WI38 (cell line): ENCODE measurements around the gene PAIP2.

Experiments used
- H3K4me3 ChIP-seq: 2 replicates; pipeline ENCODE4 v1.5.1; 2011; ENCODE audit warnings: low read depth, mild to moderate bottlenecking, control low read depth, low read length
- TF ChIP-seq, protein P1 (sequence below): IDR thresholded peaks from 2 replicates; pipeline ENCODE4 v1.5.1; 2012; ENCODE audit warnings: low read depth, mild to moderate bottlenecking, control low read depth, low read length

Gene PAIP2, protein sequence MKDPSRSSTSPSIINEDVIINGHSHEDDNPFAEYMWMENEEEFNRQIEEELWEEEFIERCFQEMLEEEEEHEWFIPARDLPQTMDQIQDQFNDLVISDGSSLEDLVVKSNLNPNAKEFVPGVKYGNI

DNA sequence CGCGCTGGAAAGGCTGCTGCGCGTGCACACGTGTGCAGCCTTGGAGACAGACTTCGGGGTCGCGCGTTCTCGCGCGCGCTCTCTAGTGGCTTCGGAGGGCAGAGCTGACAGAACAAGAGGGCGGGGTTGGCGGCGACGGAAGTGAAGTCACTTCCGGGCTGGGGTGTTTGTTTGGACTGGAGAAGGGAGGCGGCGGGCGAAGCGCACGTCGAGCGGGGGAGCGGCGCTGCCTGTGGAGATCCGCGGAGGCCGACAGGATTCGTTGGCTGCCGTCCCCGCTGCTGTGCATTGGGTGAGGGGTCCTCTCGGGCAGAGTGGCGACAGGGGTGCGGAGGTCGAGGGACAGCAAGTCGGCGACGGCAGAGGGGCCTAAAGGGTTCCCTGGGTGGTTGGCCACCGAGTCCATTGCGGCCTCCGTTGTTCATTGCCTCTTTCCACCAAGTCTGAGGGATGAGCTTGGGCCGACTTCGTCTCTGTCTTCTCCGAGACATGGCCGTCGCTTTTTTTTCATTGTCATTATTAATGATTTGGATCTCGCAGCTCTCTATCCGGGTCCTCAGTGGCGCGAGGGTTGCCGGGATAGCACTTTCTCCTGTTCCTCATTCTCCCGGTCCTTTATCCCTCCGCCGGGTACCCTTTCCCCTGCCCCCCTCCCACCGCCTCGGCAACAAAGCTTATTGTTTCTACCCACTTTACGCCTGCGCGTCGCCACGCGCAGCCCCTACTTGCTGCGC, at the start of gene PAIP2:
Gene PAIP2, plus strand, starts transcription at position 166 of the 734 bp plus-strand sequence. CDS start 21,931 bp downstream, outside the sequence.
- TF ChIP-seq, protein P1, sequence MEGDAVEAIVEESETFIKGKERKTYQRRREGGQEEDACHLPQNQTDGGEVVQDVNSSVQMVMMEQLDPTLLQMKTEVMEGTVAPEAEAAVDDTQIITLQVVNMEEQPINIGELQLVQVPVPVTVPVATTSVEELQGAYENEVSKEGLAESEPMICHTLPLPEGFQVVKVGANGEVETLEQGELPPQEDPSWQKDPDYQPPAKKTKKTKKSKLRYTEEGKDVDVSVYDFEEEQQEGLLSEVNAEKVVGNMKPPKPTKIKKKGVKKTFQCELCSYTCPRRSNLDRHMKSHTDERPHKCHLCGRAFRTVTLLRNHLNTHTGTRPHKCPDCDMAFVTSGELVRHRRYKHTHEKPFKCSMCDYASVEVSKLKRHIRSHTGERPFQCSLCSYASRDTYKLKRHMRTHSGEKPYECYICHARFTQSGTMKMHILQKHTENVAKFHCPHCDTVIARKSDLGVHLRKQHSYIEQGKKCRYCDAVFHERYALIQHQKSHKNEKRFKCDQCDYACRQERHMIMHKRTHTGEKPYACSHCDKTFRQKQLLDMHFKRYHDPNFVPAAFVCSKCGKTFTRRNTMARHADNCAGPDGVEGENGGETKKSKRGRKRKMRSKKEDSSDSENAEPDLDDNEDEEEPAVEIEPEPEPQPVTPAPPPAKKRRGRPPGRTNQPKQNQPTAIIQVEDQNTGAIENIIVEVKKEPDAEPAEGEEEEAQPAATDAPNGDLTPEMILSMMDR, result peak; percentile 51
- peak within 1 kb of the TSS; percentile 99 for H3K4me3 ChIP-seq

DNA sequence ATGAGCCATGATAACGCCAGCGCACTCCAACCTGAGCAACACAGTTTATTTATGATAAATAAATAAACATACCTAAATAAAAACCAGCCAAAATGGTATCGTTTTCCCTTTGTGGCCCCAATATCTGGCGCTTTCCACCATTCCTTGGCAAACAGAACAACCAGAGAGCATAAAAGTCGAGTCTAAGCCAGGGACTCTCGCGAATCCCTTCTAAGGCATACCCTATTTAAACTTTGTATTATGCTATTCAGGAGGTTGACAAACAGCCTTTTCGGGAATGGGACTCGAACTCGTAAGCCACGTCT, 48.5 kb upstream of the PAIP2 start:
- TF ChIP-seq, protein P1, result no peak
- H3K4me3 ChIP-seq, result peak overlapping the region; percentile 77

DNA sequence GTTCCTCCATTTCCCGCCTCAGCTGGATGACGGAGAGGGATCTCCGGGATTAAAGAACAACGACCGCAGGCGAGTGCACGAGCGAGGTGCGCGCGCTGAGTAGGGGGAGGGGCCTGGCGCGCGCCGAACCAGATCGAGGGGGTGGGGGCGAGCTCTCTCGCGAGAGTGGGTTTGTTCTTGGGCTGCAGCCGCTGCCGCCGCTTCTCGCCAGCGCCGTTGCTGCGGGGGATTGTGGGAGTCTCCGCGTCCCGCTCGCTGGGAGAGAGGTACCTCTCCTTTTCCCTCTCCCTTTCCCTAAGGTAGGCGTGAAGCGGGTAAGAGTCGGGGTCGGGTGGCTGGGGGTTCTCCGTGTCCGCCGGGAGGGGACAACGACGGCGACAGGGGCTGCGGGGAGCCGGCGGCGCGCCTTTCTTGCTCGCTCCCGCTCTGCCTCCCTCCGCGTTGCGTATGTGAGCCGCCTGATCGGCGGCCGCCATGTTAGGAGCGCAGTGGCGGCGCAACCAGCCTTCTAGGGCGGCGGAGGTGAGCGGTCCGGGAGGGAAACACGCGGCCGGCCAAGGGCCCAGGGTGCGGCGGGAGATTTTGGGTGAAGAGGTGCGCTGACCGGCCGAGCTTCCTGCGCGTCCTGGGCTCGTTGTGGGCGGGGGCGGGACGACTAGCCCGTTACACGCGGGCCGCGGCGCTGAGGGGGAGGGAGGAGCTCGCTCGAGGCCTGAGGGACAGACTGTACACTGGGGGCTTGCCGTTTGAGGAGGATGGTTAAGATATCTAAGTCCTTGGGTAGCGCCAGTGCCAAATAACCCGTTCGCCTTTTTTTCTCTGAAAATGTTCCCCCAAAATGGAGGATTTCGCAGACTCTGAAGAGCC, 47.9 kb upstream of the PAIP2 start, which contains the start of gene MATR3:
Gene MATR3, plus strand, starts transcription at position 234 of the 867 bp plus-strand sequence. CDS start 13,676 bp downstream, outside the sequence.
- H3K4me3 ChIP-seq, result peak within 1 kb of the TSS; percentile 77
- TF ChIP-seq, protein P1, result no peak

DNA sequence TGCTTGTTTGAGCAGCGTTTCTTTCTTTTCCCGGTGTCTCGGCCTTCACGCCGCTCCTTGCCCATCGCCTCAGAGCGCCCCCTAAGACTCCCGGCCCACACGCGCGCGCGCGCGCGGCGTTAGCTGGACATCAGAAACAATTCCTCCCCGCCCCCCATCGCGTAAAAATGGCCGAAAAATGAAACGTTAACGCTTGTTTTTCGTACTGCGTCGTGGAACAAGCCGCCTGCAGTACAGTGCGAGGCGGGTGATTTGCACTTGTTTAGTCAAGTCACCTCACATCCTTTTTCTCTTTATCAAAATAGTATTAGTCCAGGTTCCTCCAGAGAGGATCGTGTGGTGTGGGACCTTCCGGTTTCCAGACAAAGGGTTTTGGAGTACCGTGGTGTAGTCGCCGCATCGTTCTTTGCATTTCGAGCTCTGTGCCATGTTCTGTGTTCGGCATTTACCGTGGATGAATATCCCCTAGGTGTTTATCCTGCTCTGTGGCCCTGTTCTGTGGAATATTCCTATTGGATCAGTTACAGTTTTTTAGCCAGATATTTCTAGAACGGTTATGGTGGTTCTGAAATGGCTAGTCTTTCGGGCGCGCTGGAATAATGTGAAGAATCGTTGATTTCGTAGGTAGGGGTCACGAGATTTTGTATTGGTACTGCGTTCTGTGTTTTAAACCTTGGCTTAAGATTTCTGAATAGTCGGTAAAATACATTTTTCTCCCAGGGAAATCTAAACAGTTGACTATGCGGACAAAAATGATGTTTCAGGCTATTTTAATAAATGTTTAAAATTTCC, 47.1 kb upstream of the PAIP2 start:
- TF ChIP-seq, protein P1, result peak; percentile 39; the same call in 1 of the 2 replicates

DNA sequence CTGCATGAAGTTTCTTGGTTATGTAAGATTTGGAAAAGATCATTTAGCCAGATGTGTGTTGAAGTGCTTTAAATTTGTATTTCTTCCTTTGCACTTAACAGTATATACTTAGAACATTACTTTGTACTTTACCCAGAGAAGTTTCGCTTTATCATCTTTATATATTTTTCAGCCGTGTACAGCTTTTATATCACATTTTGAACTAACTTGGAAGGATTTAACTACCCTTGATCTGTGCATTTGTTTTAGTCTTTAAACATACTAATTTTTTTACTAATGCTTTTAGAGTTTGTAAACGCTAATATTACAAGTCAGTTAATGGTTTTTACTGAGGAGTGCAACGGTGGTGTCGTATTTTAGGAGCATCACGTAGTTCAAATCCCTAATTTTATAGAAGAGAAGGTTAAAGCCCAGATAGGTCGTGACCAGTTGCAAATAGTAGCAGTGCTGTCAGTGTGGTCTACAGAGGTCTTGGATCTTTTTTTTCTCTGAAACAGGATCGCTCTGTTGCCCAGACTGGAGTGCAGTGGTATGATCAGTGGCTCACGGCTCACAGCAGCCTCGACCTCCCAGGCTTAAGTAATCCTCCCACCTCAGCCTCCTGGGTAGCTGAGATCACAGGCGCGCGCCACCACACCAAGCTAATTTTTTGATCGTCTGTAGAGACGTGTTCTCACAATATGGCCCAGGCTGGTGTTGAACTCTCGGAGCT, 46.2 kb upstream of the PAIP2 start:
- peak overlapping the region; percentile 77 for H3K4me3 ChIP-seq
- TF ChIP-seq, protein P1, result no peak

More for the DNA sequence above, 47.1 kb upstream of the PAIP2 start:
- peak overlapping the region; percentile 77 for H3K4me3 ChIP-seq

DNA sequence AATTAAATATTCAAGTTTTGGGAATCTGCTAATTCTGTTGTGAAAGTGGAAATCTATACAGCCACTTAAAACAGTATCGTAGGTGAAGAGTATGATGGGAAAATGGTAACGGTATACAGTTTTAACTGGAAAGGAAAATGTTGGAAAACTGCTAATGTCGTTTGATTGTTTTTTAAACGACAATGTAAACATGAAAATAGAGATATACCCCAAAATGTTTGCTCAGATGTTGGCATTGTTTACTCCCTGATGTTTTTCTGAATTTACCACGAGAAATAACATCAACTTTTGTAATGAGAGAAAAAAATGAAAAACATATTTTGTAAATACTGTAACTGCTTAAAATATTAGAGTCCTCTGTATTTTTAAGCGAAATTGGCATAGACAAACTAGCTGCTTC, 45.5 kb upstream of the PAIP2 start:
- peak overlapping the region; percentile 77; the same call in 1 of the 2 replicates for H3K4me3 ChIP-seq
- TF ChIP-seq, protein P1, result no peak
